HTERT RPE-1 (cell line): Measurements from ENCODE around the gene RBMS2.
"Not testable (repeated sequence)": the region's sequence is repeated elsewhere in the genome, so short reads cannot be mapped to it uniquely, and the experiment has no call there.

Experiments used
- in situ Hi-C: fragments of 300-500 bp; cut with MboI; formaldehyde crosslinking; loops from 4 replicates; pipeline ENCODE4 v1.14.3; 2020; ENCODE audit warnings: low sequenced_read_pairs

The RBMS2 gene

GRCh38 chr12:56521590-56522371 lies at the start of gene RBMS2:
Gene RBMS2, plus strand, starts transcription at chr12:56521820. Its CDS starts 204 bp downstream, at chr12:56522024.
- in situ Hi-C loops, result no loop called here

- in situ Hi-C loops, result no loop called here
Observed at GRCh38 chr12:56474389-56474788, 47.2 kb upstream of the RBMS2 start.

GRCh38 chr12:56476143-56476542 lies 45.5 kb upstream of the RBMS2 start:
- in situ Hi-C loops, result no loop called here

DNA sequence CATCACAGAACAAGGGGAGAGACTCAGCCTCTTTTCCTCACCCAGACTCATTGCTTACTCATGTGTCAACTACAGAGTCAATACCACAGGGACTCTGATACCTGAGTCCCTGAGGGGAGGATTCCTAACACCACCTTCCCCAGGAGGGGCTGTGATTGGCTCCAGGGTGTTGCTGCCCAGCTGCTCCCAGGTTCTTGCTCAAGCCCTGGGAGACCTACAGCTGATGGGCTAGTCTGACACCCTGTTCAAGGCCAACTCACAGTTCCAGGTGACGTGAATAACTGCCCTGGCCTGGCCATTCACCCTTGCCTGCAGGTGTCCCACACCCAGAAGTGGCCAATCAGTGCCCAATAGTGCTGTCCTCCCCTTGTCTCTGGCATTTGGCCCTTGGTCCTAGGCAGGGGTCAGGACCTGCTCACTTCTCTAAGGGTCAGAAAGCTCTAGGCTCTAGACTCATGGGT lies 44.6 kb upstream of the RBMS2 start:
- in situ Hi-C loops, result no loop called here

- in situ Hi-C loops, result no loop called here
Observed at GRCh38 chr12:56477521-56478225, 43.9 kb upstream of the RBMS2 start.

DNA sequence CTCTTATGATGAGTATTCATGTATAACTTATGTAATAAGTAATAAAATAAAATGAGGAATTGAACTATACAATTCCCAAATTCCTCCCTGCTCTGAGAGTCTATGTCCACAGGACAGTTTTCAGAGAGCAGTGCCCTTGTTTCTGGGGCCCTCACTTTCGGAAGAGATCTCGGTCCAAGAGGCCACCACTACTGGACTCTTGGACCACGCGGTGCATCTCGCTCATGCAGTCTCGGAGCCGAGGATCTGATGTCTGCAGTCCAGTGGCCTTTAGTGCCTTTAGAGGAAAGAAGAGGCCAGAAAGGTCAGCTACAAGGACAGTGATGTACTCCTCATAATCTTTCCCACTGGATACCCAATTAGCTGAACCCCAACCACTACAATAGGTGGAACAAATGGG lies 42.0 kb upstream of the RBMS2 start:
- in situ Hi-C loops, result no loop called here

- in situ Hi-C loops, result no loop called here
Observed at GRCh38 chr12:56484566-56484965, 37.1 kb upstream of the RBMS2 start.

- in situ Hi-C loops, result no loop called here
Observed at GRCh38 chr12:56486694-56487093, 34.9 kb upstream of the RBMS2 start.

GRCh38 chr12:56487448-56488040 lies 34.1 kb upstream of the RBMS2 start:
- in situ Hi-C loops, result no loop called here

- in situ Hi-C loops, result no loop called here
Observed at GRCh38 chr12:56488041-56488955, 33.3 kb upstream of the RBMS2 start, which contains the start of gene GLS2. Gene GLS2, minus strand, starts transcription at chr12:56488161. Its CDS starts 43 bp downstream, at chr12:56488118.

DNA sequence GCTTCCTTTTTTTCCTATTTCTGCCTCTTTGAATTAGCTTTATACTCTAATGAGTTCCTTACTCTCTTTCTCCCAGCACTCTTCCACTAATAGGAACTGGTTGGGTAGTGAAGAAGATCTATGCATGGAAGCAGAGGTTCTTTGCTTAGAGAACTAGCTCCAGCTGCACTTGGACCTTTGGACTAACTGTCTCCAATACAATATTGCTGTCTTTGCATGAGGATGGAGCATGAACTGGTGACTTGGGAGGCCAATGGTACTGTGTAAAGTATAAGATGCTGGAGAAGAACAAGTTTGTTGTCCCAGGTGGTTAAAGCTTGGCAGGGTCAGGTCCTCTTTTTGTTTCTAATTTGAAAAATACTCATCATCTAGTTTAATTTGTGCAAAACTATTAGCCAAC lies 31.3 kb upstream of the RBMS2 start:
- in situ Hi-C loops, result no loop called here

GRCh38 chr12:56493409-56494105 lies 28.1 kb upstream of the RBMS2 start:
- in situ Hi-C loops, result not testable (repeated sequence)

- in situ Hi-C loops, result not testable (repeated sequence)
Observed at GRCh38 chr12:56494106-56494415, 27.6 kb upstream of the RBMS2 start.

- in situ Hi-C loops, result not testable (repeated sequence)
Observed at GRCh38 chr12:56494481-56494880, 27.1 kb upstream of the RBMS2 start.

DNA sequence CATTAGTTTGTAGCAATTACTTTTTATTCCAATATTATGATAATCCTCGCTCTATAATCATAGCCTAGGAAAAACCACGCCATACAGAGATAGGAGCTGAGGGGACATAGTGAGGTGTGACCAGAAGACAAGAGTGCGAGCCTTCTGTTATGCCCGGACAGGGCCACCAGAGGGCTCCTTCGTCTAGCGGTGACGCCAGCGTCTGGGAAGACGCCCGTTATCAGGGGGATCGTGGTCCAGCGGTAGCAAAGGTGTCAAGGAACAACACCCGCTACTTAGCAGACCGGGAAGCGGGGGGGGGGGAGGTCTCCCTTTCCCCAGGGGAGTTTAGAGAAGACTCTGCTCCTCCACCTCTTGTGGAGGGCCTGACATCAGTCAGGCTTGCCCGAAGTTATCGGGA lies 24.9 kb upstream of the RBMS2 start:
- in situ Hi-C loops, result not testable (repeated sequence)

GRCh38 chr12:56498126-56498902 lies 23.3 kb upstream of the RBMS2 start:
- in situ Hi-C loops, result not testable (repeated sequence)

GRCh38 chr12:56499452-56499851 lies 22.2 kb upstream of the RBMS2 start:
- in situ Hi-C loops, result not testable (repeated sequence)

- in situ Hi-C loops, result not testable (repeated sequence)
Observed at GRCh38 chr12:56499879-56500278, 21.7 kb upstream of the RBMS2 start.

GRCh38 chr12:56510786-56511185 lies 10.8 kb upstream of the RBMS2 start:
- in situ Hi-C loops, result no loop called here

DNA sequence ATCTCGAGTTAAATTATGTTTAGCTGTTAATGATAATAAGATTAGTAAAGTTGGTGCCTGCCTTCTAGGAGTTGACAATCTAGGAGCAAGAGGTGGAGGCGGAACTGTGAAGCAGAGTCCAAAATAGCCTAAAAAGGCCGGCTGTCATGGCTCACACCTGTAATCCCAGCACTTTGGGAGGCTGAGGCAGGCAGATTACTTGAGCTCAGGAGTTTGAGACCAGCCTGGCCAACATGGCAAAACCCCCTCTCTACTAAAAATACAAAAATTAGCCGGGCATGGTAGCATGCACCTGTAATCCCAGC lies 7.7 kb upstream of the RBMS2 start:
- in situ Hi-C loops, result not testable (repeated sequence)
